ENCODE results near the gene EDEM2.
"Not testable (repeated sequence)": the region's sequence is repeated elsewhere in the genome, so short reads cannot be mapped to it uniquely, and the experiment has no call there.

EDEM2 gene

DNA sequence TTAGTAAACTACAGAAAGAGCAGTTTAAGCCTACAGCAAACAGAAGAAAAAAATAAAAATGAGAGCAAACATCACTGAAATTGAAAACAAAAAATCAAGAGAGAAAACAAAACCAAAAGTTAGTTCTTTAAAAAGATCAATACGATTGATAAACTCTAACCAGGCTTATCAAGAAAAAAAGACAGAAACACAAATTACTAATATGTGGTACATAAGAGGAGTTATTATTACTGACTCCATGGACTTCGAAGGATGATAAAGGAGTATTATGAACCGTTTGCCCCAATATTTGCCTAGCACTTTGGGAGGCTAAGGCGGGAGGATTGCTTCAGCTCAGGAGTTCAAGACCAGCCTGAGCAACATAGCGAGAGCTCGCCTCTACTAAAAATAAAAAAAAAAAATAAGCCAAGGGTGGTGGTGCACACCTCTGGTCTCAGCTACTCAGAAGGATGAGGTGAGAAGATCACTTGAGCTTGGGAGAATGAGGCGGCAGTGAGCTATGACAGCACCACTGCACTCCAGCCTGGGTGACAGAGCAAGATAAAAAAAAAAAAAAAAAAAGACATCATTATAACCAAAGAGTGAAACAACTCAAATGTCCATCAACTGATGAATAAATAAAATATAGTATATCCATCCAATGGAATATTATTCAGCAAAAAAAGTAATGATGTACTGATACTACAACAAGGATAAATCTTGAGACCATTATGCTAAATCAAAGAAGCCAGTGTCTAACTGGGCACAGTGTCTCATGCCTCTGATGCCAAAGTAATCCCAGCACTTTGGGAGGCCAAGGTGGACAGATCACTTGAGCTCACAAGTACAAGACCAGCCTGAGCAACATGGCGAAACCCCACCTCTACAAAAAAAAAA, 67.4 kb downstream of the EDEM2 start:
- Histone ChIP-seq H3K4me3 (ENCODE audit: low read length) (no peak overlapping the region), H3K4me1 (ENCODE audit: control insufficient read depth, insufficient read depth, low read length) (peaks cover under 1% of the 10 kb centered on the region), H3K9ac (ENCODE audit: low read length) (no peak overlapping the region), H3K27me3 (replicated peaks; ENCODE audit: control insufficient read depth, insufficient read depth, low read length) (no peaks in the 10 kb centered on the region), H3K9me3 (ENCODE audit: control insufficient read depth, low read length) (no peaks in the 10 kb centered on the region), H3K36me3 (ENCODE audit: control insufficient read depth, insufficient read depth, low read length, severe bottlenecking) (peaks cover 20% of the 10 kb centered on the region)
- DNase-seq (ENCODE audit: low read depth) = no peak

DNA sequence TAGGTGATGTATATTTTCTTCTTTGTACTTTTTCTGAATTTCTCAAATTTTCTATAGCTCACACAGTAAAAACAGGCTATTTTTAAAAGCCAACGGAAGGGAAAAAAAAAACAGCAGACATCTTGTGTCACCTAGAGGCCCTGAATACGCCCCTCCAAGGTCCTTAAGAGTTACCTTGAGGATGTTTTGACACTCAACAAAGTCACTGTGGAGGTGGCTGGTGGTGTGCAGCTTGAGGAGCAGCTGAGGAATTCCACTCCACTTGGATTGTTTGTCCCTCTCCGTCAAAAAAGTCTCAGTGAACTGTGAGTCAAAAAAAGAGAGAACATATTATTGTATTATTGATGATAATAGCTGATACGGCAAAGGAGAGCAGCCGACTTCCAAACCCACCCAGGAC, 69.3 kb downstream of the EDEM2 start:
- Histone ChIP-seq H3K36me3 (ENCODE audit: control insufficient read depth, insufficient read depth, low read length, severe bottlenecking) (peaks cover 20% of the 10 kb centered on the region), H3K9ac (ENCODE audit: low read length) (no peak overlapping the region), H3K27me3 (replicated peaks; ENCODE audit: control insufficient read depth, insufficient read depth, low read length) (no peaks in the 10 kb centered on the region), H3K4me3 (ENCODE audit: low read length) (no peak overlapping the region), H3K4me1 (ENCODE audit: control insufficient read depth, insufficient read depth, low read length) (no peaks in the 10 kb centered on the region), H3K9me3 (ENCODE audit: control insufficient read depth, low read length) (no peaks in the 10 kb centered on the region)
- no peak for DNase-seq (ENCODE audit: low read depth)

DNA sequence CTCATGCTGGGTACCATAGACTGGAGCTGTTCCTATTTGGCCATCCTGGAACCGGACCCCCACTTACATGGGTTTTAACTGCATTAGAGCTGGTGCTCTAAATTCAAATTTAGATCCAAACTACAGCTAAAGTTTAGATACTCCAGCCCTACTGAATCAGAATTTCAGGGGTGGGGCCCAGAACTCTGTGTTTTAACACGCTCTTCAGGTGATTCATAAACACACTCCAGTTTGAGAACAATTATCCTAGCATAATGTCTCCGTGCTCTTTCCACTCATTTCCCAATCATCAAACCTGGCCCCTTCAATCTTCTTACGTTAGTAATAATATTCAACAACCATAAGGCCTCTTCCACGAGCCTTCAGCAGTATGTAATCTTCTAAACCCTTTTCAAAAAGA, 69.8 kb downstream of the EDEM2 start:
- H3K36me3 ChIP-seq (ENCODE audit: control insufficient read depth, insufficient read depth, low read length, severe bottlenecking) = peaks cover 20% of the 10 kb centered on the region
- no peak for DNase-seq (ENCODE audit: low read depth)
- H3K27me3 ChIP-seq (replicated peaks; ENCODE audit: control insufficient read depth, insufficient read depth, low read length) = no peaks in the 10 kb centered on the region
- no peaks in the 10 kb centered on the region for H3K4me1 ChIP-seq (ENCODE audit: control insufficient read depth, insufficient read depth, low read length)
- no peak overlapping the region for H3K4me3 ChIP-seq (ENCODE audit: low read length)
- H3K9ac ChIP-seq (ENCODE audit: low read length) = no peak overlapping the region
- H3K9me3 ChIP-seq (ENCODE audit: control insufficient read depth, low read length) = no peaks in the 10 kb centered on the region

- H3K27me3 ChIP-seq (replicated peaks; ENCODE audit: control insufficient read depth, insufficient read depth, low read length); H3K9me3 ChIP-seq (ENCODE audit: control insufficient read depth, low read length); H3K4me1 ChIP-seq (ENCODE audit: control insufficient read depth, insufficient read depth, low read length); H3K4me3 ChIP-seq (ENCODE audit: low read length); H3K9ac ChIP-seq (ENCODE audit: low read length); DNase-seq (ENCODE audit: low read depth): not testable (repeated sequence)
- peaks cover 24% of the 10 kb centered on the region for H3K36me3 ChIP-seq (ENCODE audit: control insufficient read depth, insufficient read depth, low read length, severe bottlenecking)
These were observed 75.5 kb downstream of the EDEM2 start for GRCh38 chr20:35071436-35072153.

DNA sequence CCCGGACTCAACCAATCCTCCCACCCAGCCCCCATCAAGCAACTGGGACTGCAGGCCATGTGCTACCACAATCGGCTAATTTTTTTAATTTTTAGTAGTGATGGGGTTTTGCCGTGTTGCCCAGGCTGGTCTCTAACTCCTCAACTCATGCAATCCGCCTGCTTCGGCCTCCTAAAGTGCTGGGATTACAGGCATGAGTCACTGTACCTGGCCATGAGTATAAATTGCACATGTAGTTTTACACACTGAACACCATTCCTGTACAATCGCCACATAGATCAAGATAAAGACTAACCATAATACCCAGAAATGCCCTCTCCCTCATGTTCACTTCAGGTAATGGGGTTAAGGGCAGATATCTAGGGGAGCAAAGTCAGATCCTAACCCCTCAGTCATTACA, 80.9 kb downstream of the EDEM2 start:
- no peaks in the 10 kb centered on the region for H3K9me3 ChIP-seq (ENCODE audit: control insufficient read depth, low read length)
- H3K4me3 ChIP-seq (ENCODE audit: low read length) = no peak overlapping the region
- no peaks in the 10 kb centered on the region for H3K27me3 ChIP-seq (replicated peaks; ENCODE audit: control insufficient read depth, insufficient read depth, low read length)
- H3K9ac ChIP-seq (ENCODE audit: low read length) = no peak overlapping the region
- peaks cover 47% of the 10 kb centered on the region for H3K36me3 ChIP-seq (ENCODE audit: control insufficient read depth, insufficient read depth, low read length, severe bottlenecking)
- DNase-seq (ENCODE audit: low read depth) = no peak
- peaks cover 9% of the 10 kb centered on the region for H3K4me1 ChIP-seq (ENCODE audit: control insufficient read depth, insufficient read depth, low read length)
